Melanocyte of skin (primary cell): Measurements from ENCODE around the gene ASMTL. TPM values are rescaled to one million over a fixed set of nuclear protein-coding genes. Genes with fewer than 3 reads are reported as not detected.

Experiments used
- total RNA-seq, 2 donors: library from RNA; depleted of rRNA; stranded (reverse); fragments of >200 nt; gene quantifications; 2 replicates each; pipeline ENCODE4 v1.2.3, GENCODE V29; 2012

Gene ASMTL
- 1 to 10 TPM; 7.0 to 8.9 TPM for total RNA-seq

GRCh38 chrX:1452516-1453394, at the start of gene ASMTL:
Gene ASMTL, minus strand, starts transcription at chrX:1452909. Its CDS starts 69 bp downstream, at chrX:1452840.

GRCh38 chrX:1391707-1392375, 60.9 kb downstream of the ASMTL start, which contains the start of gene SLC25A6:
Gene SLC25A6, minus strand, starts transcription at chrX:1392113. Its CDS starts 104 bp downstream, at chrX:1392009.

Other genes with a start within 250 kb of the ASMTL start
- not detected for gene CRLF2, start 240.3 kb downstream of the ASMTL start, total RNA-seq
- under 1 TPM; 0.34 to 1.00 TPM for gene CSF2RA, start 184.1 kb downstream of the ASMTL start, total RNA-seq
- gene IL3RA, start 116.1 kb downstream of the ASMTL start, total RNA-seq = under 1 TPM in 1 of 2 donors, not detected in 1; under 0.01 TPM
- gene SLC25A6, start 60.8 kb downstream of the ASMTL start, total RNA-seq = 100 to 1,000 TPM; 157 to 194 TPM
- not detected for gene P2RY8, start 84.3 kb upstream of the ASMTL start, total RNA-seq
- gene AKAP17A, start 138.7 kb upstream of the ASMTL start, total RNA-seq = 10 to 100 TPM; 17.2 to 22.0 TPM
- not detected for gene ASMT, start 162.2 kb upstream of the ASMTL start, total RNA-seq